Measurements from ENCODE around the gene RUNX1.

DNA sequence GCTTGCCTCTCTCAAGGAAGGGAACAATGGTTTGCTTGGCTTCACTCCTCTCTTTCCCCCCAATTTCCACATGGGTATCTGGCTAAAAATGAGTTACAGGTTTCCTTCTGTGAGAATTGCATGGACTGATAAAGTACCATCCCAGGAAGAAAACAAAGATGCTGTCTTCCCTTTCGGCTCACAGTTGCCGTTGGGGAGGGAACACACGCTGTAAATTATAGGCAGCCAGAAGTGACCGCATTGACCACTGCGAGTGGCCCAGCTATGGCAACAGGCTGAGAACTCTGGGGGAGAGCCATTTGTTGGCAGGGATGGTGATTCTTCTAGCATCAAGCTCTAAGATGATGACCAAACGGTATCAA is 2.9 kb downstream of the RUNX1 start:
- no peak for TF ChIP-seq SPI1 (IDR thresholded peaks at IDR 0.05; ENCODE audit: borderline replicate concordance, insufficient read depth, low read depth, low read length)
- TF ChIP-seq MAX (IDR thresholded peaks at IDR 0.05; ENCODE audit: low read depth, low read length) = no peak
- TF ChIP-seq ZNF274 (IDR thresholded peaks at IDR 0.05; ENCODE audit: insufficient read depth, insufficient read length) = no peak
- TF ChIP-seq FOXM1 (IDR thresholded peaks at IDR 0.05; ENCODE audit: low read depth, low read length) = no peak
- no peak for TF ChIP-seq POLR2AphosphoS2 (IDR thresholded peaks at IDR 0.05; ENCODE audit: low read depth, low read length)
- no peak for TF ChIP-seq EGR1 (IDR thresholded peaks at IDR 0.05; ENCODE audit: borderline replicate concordance in 1 of 2, low read depth in 2 of 2, low read length in 2 of 2)

Measured in GM12878 (cell line).